Cardiac muscle cell (in vitro differentiated cells and primary cell): ENCODE data around the gene TMEM259. TPM values are rescaled to one million over a fixed set of nuclear protein-coding genes. Genes with fewer than 3 reads are reported as not detected.

Experiments
- DNase-seq, 2 donors: peaks; one replicate each; pipeline versions ENCODE4 v3.0.0 to v3.0.0-alpha.2; 2010 to 2017; ENCODE audit warnings: low read depth in 1 of 2, low spot score in 1 of 2
- H3K27ac ChIP-seq: fragments of 200-600 bp; sonication (generic); 2 replicates; pipeline ENCODE4 v1.5.1; 2016
- H3K27me3 ChIP-seq: fragments of 200-600 bp; sonication (generic); 2 replicates; pipeline ENCODE4 v1.6.0; 2016; ENCODE audit warnings: control low read depth
- H3K36me3 ChIP-seq: fragments of 200-600 bp; sonication (generic); 2 replicates; pipeline ENCODE4 v1.5.1; 2016; ENCODE audit warnings: control low read depth
- H3K4me1 ChIP-seq: fragments of 200-600 bp; sonication (generic); 2 replicates; pipeline ENCODE4 v1.8.1; 2017; ENCODE audit warnings: low read depth, mild to moderate bottlenecking, mixed run types
- H3K4me3 ChIP-seq: fragments of 200-600 bp; sonication (generic); 2 replicates; pipeline ENCODE4 v1.5.1; 2016; ENCODE audit warnings: mild to moderate bottlenecking
- H3K9me3 ChIP-seq: fragments of 200-600 bp; sonication (generic); 2 replicates; pipeline ENCODE4 v1.5.1; 2017; ENCODE audit warnings: low read depth, mild to moderate bottlenecking, control low read depth
- CTCF ChIP-seq: IDR thresholded peaks from 2 replicates; pipeline ENCODE4 v1.5.1; 2012; ENCODE audit warnings: low read depth, mild to moderate bottlenecking, low read length
- polyA plus RNA-seq: library from polyadenylated mRNA; unstranded; fragments of >200 nt; fragmentation: Nextera tagmentation; extraction: Ambion mirVana; gene quantifications from 2 replicates; pipeline ENCODE4 v1.2.1, GENCODE V29; 2016
- total RNA-seq: library from RNA; depleted of rRNA; stranded (reverse); fragments of >200 nt; gene quantifications from 2 replicates; pipeline ENCODE4 v1.2.3, GENCODE V29; 2016

TMEM259 gene
- total and polyA plus RNA-seq, 2 experiments from 2014 or later = 370 to 403 TPM

- TF ChIP-seq CTCF = no peak
- no peaks in the 10 kb centered on the region for H3K4me1 ChIP-seq
- H3K4me3 ChIP-seq = no peak overlapping the region
- no peaks in the 10 kb centered on the region for H3K27me3 ChIP-seq
- H3K9me3 ChIP-seq = no peaks in the 10 kb centered on the region
- no peak overlapping the region for H3K27ac ChIP-seq
- H3K36me3 ChIP-seq = peaks cover 3% of the 10 kb centered on the region
- DNase-seq = no peak
These were observed 28.2 kb upstream of the TMEM259 start for GRCh38 chr19:1049106-1049505.

- no peak for TF ChIP-seq CTCF
- Histone ChIP-seq H3K9me3 (no peaks in the 10 kb centered on the region), H3K36me3 (no peaks in the 10 kb centered on the region), H3K27me3 (no peaks in the 10 kb centered on the region), H3K4me3 (no peak overlapping the region), H3K27ac (no peak overlapping the region), H3K4me1 (no peaks in the 10 kb centered on the region)
- no peak for DNase-seq
These were observed 26.8 kb upstream of the TMEM259 start for GRCh38 chr19:1047696-1048147.

- TF ChIP-seq CTCF = no peak
- no peaks in the 10 kb centered on the region for H3K4me1 ChIP-seq
- no peaks in the 10 kb centered on the region for H3K36me3 ChIP-seq
- DNase-seq = no peak
- no peaks in the 10 kb centered on the region for H3K9me3 ChIP-seq
- H3K27ac ChIP-seq = no peak overlapping the region
- H3K4me3 ChIP-seq = no peak overlapping the region
- no peaks in the 10 kb centered on the region for H3K27me3 ChIP-seq
These were observed 26.1 kb upstream of the TMEM259 start for GRCh38 chr19:1046836-1047695.

GRCh38 chr19:1046117-1046626 lies 25.2 kb upstream of the TMEM259 start:
- no peak for TF ChIP-seq CTCF
- H3K4me3 ChIP-seq = no peak overlapping the region
- H3K27ac ChIP-seq = no peak overlapping the region
- no peak for DNase-seq
- H3K36me3 ChIP-seq = no peaks in the 10 kb centered on the region
- H3K27me3 ChIP-seq = no peaks in the 10 kb centered on the region
- peaks cover 2% of the 10 kb centered on the region for H3K4me1 ChIP-seq
- no peaks in the 10 kb centered on the region for H3K9me3 ChIP-seq

- peaks cover 4% of the 10 kb centered on the region for H3K4me1 ChIP-seq
- no peaks in the 10 kb centered on the region for H3K9me3 ChIP-seq
- no peak for TF ChIP-seq CTCF
- H3K27me3 ChIP-seq = no peaks in the 10 kb centered on the region
- H3K36me3 ChIP-seq = no peaks in the 10 kb centered on the region
- no peak overlapping the region for H3K27ac ChIP-seq
- no peak for DNase-seq
- H3K4me3 ChIP-seq = no peak overlapping the region
These were observed 24.3 kb upstream of the TMEM259 start for GRCh38 chr19:1045247-1045603.
